ENCODE data around the gene DSG4. TPM values are rescaled to one million over a fixed set of nuclear protein-coding genes. Genes with fewer than 3 reads are reported as not detected.
"Not testable (repeated sequence)": the region's sequence is repeated elsewhere in the genome, so short reads cannot be mapped to it uniquely, and the experiment has no call there.

The DSG4 gene
- total RNA-seq: not detected

- peaks cover 2% of the 10 kb centered on the region for H3K9me3 Mint-ChIP-seq
- DNase-seq: no peak
- CTCF ChIA-PET: no interaction called here
- H3K4me1 Mint-ChIP-seq (ENCODE audit: low read depth): no peaks in the 10 kb centered on the region
- H3K27me3 Mint-ChIP-seq (ENCODE audit: low read depth): no peaks in the 10 kb centered on the region
- H3K4me3 Mint-ChIP-seq: no peak within 1 kb of the TSS
- H3K27ac Mint-ChIP-seq: no peak within 1 kb of the TSS
- H3K36me3 Mint-ChIP-seq (ENCODE audit: low read depth): no peaks in the 10 kb centered on the region
- intact Hi-C loops (cut with micrococcal nuclease): no loop called here
Observed at GRCh38 chr18:31376477-31376876, at the start of gene DSG4. Gene DSG4 (plus strand): TSS chr18:31376777. CDS start chr18:31376912, 135 bp downstream.

- H3K36me3 Mint-ChIP-seq (ENCODE audit: low read depth): no peaks in the 10 kb centered on the region
- no peaks in the 10 kb centered on the region for H3K27me3 Mint-ChIP-seq (ENCODE audit: low read depth)
- H3K27ac Mint-ChIP-seq: no peak overlapping the region
- no peak overlapping the region for H3K4me3 Mint-ChIP-seq
- intact Hi-C loops (cut with micrococcal nuclease): no loop called here
- H3K9me3 Mint-ChIP-seq: no peaks in the 10 kb centered on the region
- DNase-seq: no peak
- CTCF ChIA-PET: no interaction called here
- H3K4me1 Mint-ChIP-seq (ENCODE audit: low read depth): no peaks in the 10 kb centered on the region
Observed at GRCh38 chr18:31329787-31330438, 46.7 kb upstream of the DSG4 start.

- intact Hi-C loops (cut with micrococcal nuclease): no loop called here
- CTCF ChIA-PET: no interaction called here
- Mint-ChIP-seq H3K27me3 (ENCODE audit: low read depth) (no peaks in the 10 kb centered on the region), H3K36me3 (ENCODE audit: low read depth) (no peaks in the 10 kb centered on the region), H3K4me3 (no peak overlapping the region), H3K27ac (no peak overlapping the region), H3K9me3 (peaks cover 4% of the 10 kb centered on the region), H3K4me1 (ENCODE audit: low read depth) (no peaks in the 10 kb centered on the region)
- DNase-seq: no peak
Observed at GRCh38 chr18:31343454-31343853, 33.1 kb upstream of the DSG4 start.

- H3K27me3 Mint-ChIP-seq (ENCODE audit: low read depth); CTCF ChIA-PET; intact Hi-C loops (cut with micrococcal nuclease): not testable (repeated sequence)
Observed at GRCh38 chr18:31353336-31353735, 23.2 kb upstream of the DSG4 start.

GRCh38 chr18:31354990-31355389, 21.6 kb upstream of the DSG4 start:
- intact Hi-C loops (cut with micrococcal nuclease): no loop called here
- H3K4me1 Mint-ChIP-seq (ENCODE audit: low read depth): no peaks in the 10 kb centered on the region
- no peaks in the 10 kb centered on the region for H3K27me3 Mint-ChIP-seq (ENCODE audit: low read depth)
- CTCF ChIA-PET: no interaction called here
- no peak overlapping the region for H3K4me3 Mint-ChIP-seq
- no peak overlapping the region for H3K27ac Mint-ChIP-seq
- DNase-seq: no peak
- H3K36me3 Mint-ChIP-seq (ENCODE audit: low read depth): no peaks in the 10 kb centered on the region
- H3K9me3 Mint-ChIP-seq: peaks cover 6% of the 10 kb centered on the region

More at GRCh38 chr18:31353336-31353735, 23.2 kb upstream of the DSG4 start:
- not testable (repeated sequence) for H3K4me1 Mint-ChIP-seq (ENCODE audit: low read depth); H3K9me3 Mint-ChIP-seq; H3K27ac Mint-ChIP-seq; DNase-seq; H3K4me3 Mint-ChIP-seq; H3K36me3 Mint-ChIP-seq (ENCODE audit: low read depth)

- Mint-ChIP-seq H3K36me3 (ENCODE audit: low read depth) (no peaks in the 10 kb centered on the region), H3K27ac (no peak overlapping the region), H3K4me1 (ENCODE audit: low read depth) (no peaks in the 10 kb centered on the region), H3K4me3 (no peak overlapping the region), H3K9me3 (peaks cover 6% of the 10 kb centered on the region), H3K27me3 (ENCODE audit: low read depth) (no peaks in the 10 kb centered on the region)
- CTCF ChIA-PET: interaction anchor here (0.6 kb wide), 1 partner anchor 62 kb away, joined by 3 read pairs; no protein-coding TSS in a partner anchor
- intact Hi-C loops (cut with micrococcal nuclease): no loop called here
- no peak for DNase-seq
Observed at GRCh38 chr18:31356025-31356424, 20.6 kb upstream of the DSG4 start.

GRCh38 chr18:31364190-31364589, 12.4 kb upstream of the DSG4 start:
- no peaks in the 10 kb centered on the region for H3K27me3 Mint-ChIP-seq (ENCODE audit: low read depth)
- intact Hi-C loops (cut with micrococcal nuclease): no loop called here
- peaks cover 3% of the 10 kb centered on the region for H3K9me3 Mint-ChIP-seq
- CTCF ChIA-PET: no interaction called here
- no peak overlapping the region for H3K27ac Mint-ChIP-seq
- H3K36me3 Mint-ChIP-seq (ENCODE audit: low read depth): no peaks in the 10 kb centered on the region
- no peak for DNase-seq
- no peak overlapping the region for H3K4me3 Mint-ChIP-seq
- no peaks in the 10 kb centered on the region for H3K4me1 Mint-ChIP-seq (ENCODE audit: low read depth)

- H3K4me1 Mint-ChIP-seq (ENCODE audit: low read depth): no peaks in the 10 kb centered on the region
- no peaks in the 10 kb centered on the region for H3K9me3 Mint-ChIP-seq
- CTCF ChIA-PET: no interaction called here
- no peak overlapping the region for H3K4me3 Mint-ChIP-seq
- no peak overlapping the region for H3K27ac Mint-ChIP-seq
- H3K36me3 Mint-ChIP-seq (ENCODE audit: low read depth): no peaks in the 10 kb centered on the region
- intact Hi-C loops (cut with micrococcal nuclease): no loop called here
- DNase-seq: no peak
- H3K27me3 Mint-ChIP-seq (ENCODE audit: low read depth): no peaks in the 10 kb centered on the region
Observed at GRCh38 chr18:31369478-31369877, 7.1 kb upstream of the DSG4 start.

GRCh38 chr18:31371989-31372388, 4.6 kb upstream of the DSG4 start:
- no peaks in the 10 kb centered on the region for H3K9me3 Mint-ChIP-seq
- no peaks in the 10 kb centered on the region for H3K36me3 Mint-ChIP-seq (ENCODE audit: low read depth)
- H3K4me1 Mint-ChIP-seq (ENCODE audit: low read depth): no peaks in the 10 kb centered on the region
- intact Hi-C loops (cut with micrococcal nuclease): no loop called here
- CTCF ChIA-PET: interaction anchor here (0.6 kb wide), 1 partner anchor 275 kb away, joined by 3 read pairs; no protein-coding TSS in a partner anchor
- DNase-seq: no peak
- no peak overlapping the region for H3K4me3 Mint-ChIP-seq
- H3K27me3 Mint-ChIP-seq (ENCODE audit: low read depth): no peaks in the 10 kb centered on the region
- no peak overlapping the region for H3K27ac Mint-ChIP-seq

- H3K36me3 Mint-ChIP-seq (ENCODE audit: low read depth): no peaks in the 10 kb centered on the region
- intact Hi-C loops (cut with micrococcal nuclease): no loop called here
- no peaks in the 10 kb centered on the region for H3K27me3 Mint-ChIP-seq (ENCODE audit: low read depth)
- H3K4me1 Mint-ChIP-seq (ENCODE audit: low read depth): no peaks in the 10 kb centered on the region
- no peak overlapping the region for H3K4me3 Mint-ChIP-seq
- H3K9me3 Mint-ChIP-seq: no peaks in the 10 kb centered on the region
- no peak overlapping the region for H3K27ac Mint-ChIP-seq
- CTCF ChIA-PET: no interaction called here
- no peak for DNase-seq
Observed at GRCh38 chr18:31373641-31374040, 2.9 kb upstream of the DSG4 start.

- Mint-ChIP-seq H3K9me3 (peaks cover 2% of the 10 kb centered on the region), H3K36me3 (ENCODE audit: low read depth) (no peaks in the 10 kb centered on the region), H3K4me3 (no peak overlapping the region), H3K4me1 (ENCODE audit: low read depth) (no peaks in the 10 kb centered on the region), H3K27ac (no peak overlapping the region), H3K27me3 (ENCODE audit: low read depth) (no peaks in the 10 kb centered on the region)
- no peak for DNase-seq
- CTCF ChIA-PET: no interaction called here
- intact Hi-C loops (cut with micrococcal nuclease): no loop called here
Observed at GRCh38 chr18:31380912-31381311, 4.3 kb downstream of the DSG4 start.

GRCh38 chr18:31382107-31382506, 5.5 kb downstream of the DSG4 start:
- Mint-ChIP-seq H3K27ac (no peak overlapping the region), H3K36me3 (ENCODE audit: low read depth) (no peaks in the 10 kb centered on the region), H3K4me1 (ENCODE audit: low read depth) (no peaks in the 10 kb centered on the region), H3K27me3 (ENCODE audit: low read depth) (no peaks in the 10 kb centered on the region), H3K9me3 (peaks cover 2% of the 10 kb centered on the region), H3K4me3 (no peak overlapping the region)
- DNase-seq: no peak
- intact Hi-C loops (cut with micrococcal nuclease): no loop called here
- CTCF ChIA-PET: no interaction called here

- intact Hi-C loops (cut with micrococcal nuclease): no loop called here
- CTCF ChIA-PET: no interaction called here
- H3K36me3 Mint-ChIP-seq (ENCODE audit: low read depth): no peaks in the 10 kb centered on the region
- H3K4me1 Mint-ChIP-seq (ENCODE audit: low read depth): no peaks in the 10 kb centered on the region
- H3K9me3 Mint-ChIP-seq: no peaks in the 10 kb centered on the region
- no peaks in the 10 kb centered on the region for H3K27me3 Mint-ChIP-seq (ENCODE audit: low read depth)
- no peak for DNase-seq
- H3K27ac Mint-ChIP-seq: no peak overlapping the region
- no peak overlapping the region for H3K4me3 Mint-ChIP-seq
Observed at GRCh38 chr18:31386741-31387140, 10.2 kb downstream of the DSG4 start.
